Lower leg skin (tissue), 3 donors: ENCODE measurements around the gene RLBP1.

Experiments used
- POLR2A ChIP-seq, 2 donors: fragments of 450-650 bp; IDR thresholded peaks; one replicate each; pipeline ENCODE4 v1.6.1; 2016 to 2017; ENCODE audit warnings: antibody characterized with exemption in 2 of 2, mild to moderate bottlenecking in 1 of 2, moderate library complexity in 1 of 2
- TF ChIP-seq, protein P1 (sequence below), 3 donors: fragments of 450-650 bp; IDR thresholded peaks; one replicate each; pipeline ENCODE4 v1.5.1; 2016; ENCODE audit warnings: antibody characterized with exemption in 3 of 3, mild to moderate bottlenecking in 3 of 3, moderate library complexity in 2 of 3

DNA sequence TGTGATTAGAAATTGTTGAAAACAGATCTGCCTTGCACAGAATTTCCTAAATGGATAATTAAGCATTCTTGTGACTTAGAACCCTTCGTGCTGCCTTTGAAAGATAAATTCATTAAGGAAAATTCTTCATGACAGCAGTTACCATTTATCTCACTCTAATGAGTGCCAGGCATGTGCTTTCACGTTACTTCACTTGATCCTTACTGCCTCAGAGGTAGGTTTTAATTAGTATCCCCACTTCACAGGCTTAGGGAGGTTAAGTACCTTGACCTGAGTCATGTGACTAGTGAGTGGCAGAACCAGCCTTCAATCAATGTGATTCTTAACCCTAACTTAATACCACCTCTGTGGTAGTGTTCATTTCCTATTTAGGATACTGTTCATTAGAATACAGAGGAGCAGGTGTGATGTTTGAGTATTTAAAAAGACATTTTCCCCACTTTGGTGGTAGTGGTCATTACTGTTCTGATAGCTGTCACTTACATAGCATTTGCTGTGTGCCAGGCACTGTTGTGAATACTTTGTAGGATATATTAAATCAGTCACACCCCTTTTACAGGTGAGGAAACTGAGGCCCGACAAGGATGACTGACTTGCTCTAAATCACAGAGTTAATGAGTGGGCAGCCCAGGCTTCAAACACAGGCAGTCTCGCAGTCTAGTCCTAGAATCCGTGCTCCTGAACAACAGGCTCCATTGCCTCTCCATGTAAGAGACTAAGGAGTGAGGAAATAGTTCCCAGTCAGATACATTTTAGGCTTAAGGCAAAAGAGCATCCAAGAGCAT lies 57.9 kb downstream of the RLBP1 start:
- TF ChIP-seq, protein P1, sequence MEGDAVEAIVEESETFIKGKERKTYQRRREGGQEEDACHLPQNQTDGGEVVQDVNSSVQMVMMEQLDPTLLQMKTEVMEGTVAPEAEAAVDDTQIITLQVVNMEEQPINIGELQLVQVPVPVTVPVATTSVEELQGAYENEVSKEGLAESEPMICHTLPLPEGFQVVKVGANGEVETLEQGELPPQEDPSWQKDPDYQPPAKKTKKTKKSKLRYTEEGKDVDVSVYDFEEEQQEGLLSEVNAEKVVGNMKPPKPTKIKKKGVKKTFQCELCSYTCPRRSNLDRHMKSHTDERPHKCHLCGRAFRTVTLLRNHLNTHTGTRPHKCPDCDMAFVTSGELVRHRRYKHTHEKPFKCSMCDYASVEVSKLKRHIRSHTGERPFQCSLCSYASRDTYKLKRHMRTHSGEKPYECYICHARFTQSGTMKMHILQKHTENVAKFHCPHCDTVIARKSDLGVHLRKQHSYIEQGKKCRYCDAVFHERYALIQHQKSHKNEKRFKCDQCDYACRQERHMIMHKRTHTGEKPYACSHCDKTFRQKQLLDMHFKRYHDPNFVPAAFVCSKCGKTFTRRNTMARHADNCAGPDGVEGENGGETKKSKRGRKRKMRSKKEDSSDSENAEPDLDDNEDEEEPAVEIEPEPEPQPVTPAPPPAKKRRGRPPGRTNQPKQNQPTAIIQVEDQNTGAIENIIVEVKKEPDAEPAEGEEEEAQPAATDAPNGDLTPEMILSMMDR (IDR thresholded peaks at IDR 0.05), result no peak
- no peak for TF ChIP-seq POLR2A (IDR thresholded peaks at IDR 0.05)
